Mesendoderm (in vitro differentiated cells): ENCODE data around the gene TACR1.

Experiments used
- DNase-seq: peaks from one replicate; pipeline ENCODE4 v3.0.0; 2013
- H2AK5ac ChIP-seq: 2 replicates; pipeline ENCODE4 v1.6.1; 2013; ENCODE audit warnings: low read length, inconsistent platforms
- H2BK120ac ChIP-seq: 2 replicates; pipeline ENCODE4 v1.6.1; 2013; ENCODE audit warnings: low read depth, mild to moderate bottlenecking, low read length, moderate library complexity, mixed read lengths
- H2BK15ac ChIP-seq: replicated peaks from 2 replicates; pipeline ENCODE4 v1.6.1; 2013; ENCODE audit warnings: low read depth, mild to moderate bottlenecking, moderate library complexity
- H2BK5ac ChIP-seq: 2 replicates; pipeline ENCODE4 v1.6.1; 2013; ENCODE audit warnings: low read length, inconsistent platforms
- H3K18ac ChIP-seq: 2 replicates; pipeline ENCODE4 v1.6.1; 2013; ENCODE audit warnings: mild to moderate bottlenecking, low read length, mixed read lengths
- H3K23ac ChIP-seq: one replicate; pipeline ENCODE4 v1.6.1; 2013; ENCODE audit warnings: low read length
- H3K27ac ChIP-seq: 2 replicates; pipeline ENCODE4 v1.5.1; 2013; ENCODE audit warnings: low read depth, mild to moderate bottlenecking, inconsistent platforms, low read length, moderate library complexity
- H3K27me3 ChIP-seq: 2 replicates; pipeline ENCODE4 v1.6.1; 2013; ENCODE audit warnings: low read length, control low read depth, mild to moderate bottlenecking, inconsistent platforms; ENCODE audit not compliant: insufficient read depth, poor library complexity
- H3K36me3 ChIP-seq: 2 replicates; pipeline ENCODE4 v1.6.1; 2013; ENCODE audit warnings: low read length, inconsistent platforms; ENCODE audit not compliant: control insufficient read depth, insufficient read depth
- H3K4ac ChIP-seq: one replicate; pipeline ENCODE4 v1.6.1; 2013; ENCODE audit warnings: low read depth, mild to moderate bottlenecking, low read length, moderate library complexity
- H3K4me1 ChIP-seq: 2 replicates; pipeline ENCODE4 v1.6.1; 2013; ENCODE audit warnings: low read depth, low read length, inconsistent platforms; ENCODE audit not compliant: control insufficient read depth
- H3K4me2 ChIP-seq: 2 replicates; pipeline ENCODE4 v1.6.1; 2013; ENCODE audit warnings: low read length
- H3K4me3 ChIP-seq: 2 replicates; pipeline ENCODE4 v1.5.1; 2013; ENCODE audit warnings: mild to moderate bottlenecking, low read length
- H3K56ac ChIP-seq: one replicate; pipeline ENCODE4 v1.6.1; 2013; ENCODE audit warnings: low read length
- H3K79me1 ChIP-seq: 2 replicates; pipeline ENCODE4 v1.6.1; 2013; ENCODE audit warnings: low read length, inconsistent platforms
- H3K79me2 ChIP-seq: 2 replicates; pipeline ENCODE4 v1.6.1; 2013; ENCODE audit warnings: mild to moderate bottlenecking, low read length; ENCODE audit not compliant: control insufficient read depth, insufficient read depth
- H3K9ac ChIP-seq: 2 replicates; pipeline ENCODE4 v1.6.1; 2013; ENCODE audit warnings: low read length, inconsistent platforms
- H4K5ac ChIP-seq: one replicate; pipeline ENCODE4 v1.6.1; 2013; ENCODE audit warnings: low read length
- H4K8ac ChIP-seq: one replicate; pipeline ENCODE4 v1.6.1; 2013; ENCODE audit warnings: low read depth, mild to moderate bottlenecking, control low read depth, low read length, moderate library complexity
- WGBS: extraction: QIAGEN DNeasy Blood & Tissue Kit; methylation state at CpG from one replicate; pipeline ENCODE4 v1.1.7; 2013; ENCODE audit warnings: low lambda C conversion rate, missing lambda C conversion rate; ENCODE audit not compliant: insufficient coverage; ENCODE audit errors: extremely low coverage; 5-methylcytosine and 5-hydroxymethylcytosine counted together

Gene TACR1

DNA sequence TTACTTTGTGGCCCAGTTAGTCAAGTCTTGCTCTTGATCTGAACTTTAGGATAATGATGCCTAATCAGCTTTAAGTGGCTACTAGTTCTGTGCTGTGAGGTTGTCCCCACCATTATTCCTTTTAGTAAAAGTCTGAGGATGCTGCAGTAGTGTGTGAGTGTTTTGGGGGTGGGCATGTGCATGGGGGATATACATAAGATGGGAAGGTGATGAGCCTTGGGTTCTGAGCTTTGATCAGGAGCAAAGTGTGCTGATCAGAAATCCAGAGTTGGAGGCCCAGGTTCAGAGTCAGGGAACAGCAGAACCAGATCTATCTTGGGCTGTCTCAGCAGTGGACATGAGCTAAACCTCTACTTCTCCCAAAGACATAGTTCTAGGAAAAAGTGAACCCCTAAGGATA is 174.1 kb downstream of the TACR1 start:
- no peak overlapping the region for H2BK15ac ChIP-seq
- no peak overlapping the region for H3K23ac ChIP-seq
- no peak overlapping the region for H3K27ac ChIP-seq
- H3K4me3 ChIP-seq, result no peak overlapping the region
- no peaks in the 10 kb centered on the region for H3K36me3 ChIP-seq
- H2BK120ac ChIP-seq, result no peak overlapping the region
- no peak overlapping the region for H3K56ac ChIP-seq
- H3K4ac ChIP-seq, result no peak overlapping the region
- H3K4me1 ChIP-seq, result no peaks in the 10 kb centered on the region
- H3K79me2 ChIP-seq, result no peaks in the 10 kb centered on the region
- no peak overlapping the region for H4K8ac ChIP-seq
- H3K4me2 ChIP-seq, result no peak overlapping the region
- no peak overlapping the region for H2BK5ac ChIP-seq
- no peaks in the 10 kb centered on the region for H3K79me1 ChIP-seq
- no peak overlapping the region for H4K5ac ChIP-seq
- no peak for DNase-seq
- no peaks in the 10 kb centered on the region for H3K27me3 ChIP-seq
- no peak overlapping the region for H2AK5ac ChIP-seq
- no peak overlapping the region for H3K9ac ChIP-seq
- no peak overlapping the region for H3K18ac ChIP-seq

DNA sequence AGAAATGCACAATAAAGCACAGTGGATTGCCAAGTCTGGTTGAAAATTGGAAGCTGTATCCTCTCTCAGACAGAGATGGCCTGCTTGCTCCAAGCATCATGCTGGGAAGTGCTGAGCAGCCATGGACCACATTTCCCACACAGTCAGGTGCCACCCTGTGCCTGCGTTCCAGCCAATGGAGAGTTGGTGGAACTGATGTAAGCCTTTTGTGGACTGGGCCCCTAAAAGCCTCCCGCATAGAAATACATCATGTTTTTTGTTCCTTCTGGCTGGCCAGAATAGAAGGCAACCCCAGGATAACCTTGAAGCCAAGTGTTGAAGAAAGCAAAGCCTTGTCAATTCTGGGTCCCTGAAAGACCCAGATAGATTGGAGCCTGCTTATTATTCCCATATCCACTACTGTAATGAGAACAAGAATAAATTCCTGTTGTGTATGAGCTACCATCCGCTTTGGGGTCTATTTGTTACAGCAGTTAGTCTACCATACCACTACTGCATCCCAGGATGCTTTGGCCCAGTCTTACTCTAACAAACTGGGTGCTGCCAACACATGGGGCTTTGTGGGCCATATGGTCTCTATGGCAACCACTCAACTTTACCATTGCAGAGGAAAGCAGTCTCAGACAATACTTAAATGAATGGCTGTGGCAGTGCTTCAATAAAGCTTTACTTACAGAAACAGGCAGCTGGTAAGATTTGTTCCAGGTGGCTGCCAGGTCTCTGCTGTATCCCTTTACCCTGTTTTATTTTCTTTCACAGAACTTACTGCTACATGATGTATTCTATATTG is 175.5 kb downstream of the TACR1 start:
- no peaks in the 10 kb centered on the region for H3K27me3 ChIP-seq
- H3K4ac ChIP-seq, result no peak overlapping the region
- no peak overlapping the region for H2AK5ac ChIP-seq
- H3K79me1 ChIP-seq, result no peaks in the 10 kb centered on the region
- H3K4me1 ChIP-seq, result no peaks in the 10 kb centered on the region
- no peaks in the 10 kb centered on the region for H3K79me2 ChIP-seq
- no peak overlapping the region for H3K4me3 ChIP-seq
- H4K8ac ChIP-seq, result no peak overlapping the region
- no peak overlapping the region for H3K18ac ChIP-seq
- no peak overlapping the region for H3K4me2 ChIP-seq
- H3K23ac ChIP-seq, result no peak overlapping the region
- no peak overlapping the region for H2BK15ac ChIP-seq
- H3K9ac ChIP-seq, result no peak overlapping the region
- no peaks in the 10 kb centered on the region for H3K36me3 ChIP-seq
- H3K27ac ChIP-seq, result no peak overlapping the region
- no CpG with 5 or more reads among the region's 3 CpGs for WGBS
- peak; percentile 25 for DNase-seq
- H2BK120ac ChIP-seq, result no peak overlapping the region
- no peak overlapping the region for H3K56ac ChIP-seq
- H2BK5ac ChIP-seq, result no peak overlapping the region
- H4K5ac ChIP-seq, result no peak overlapping the region

DNA sequence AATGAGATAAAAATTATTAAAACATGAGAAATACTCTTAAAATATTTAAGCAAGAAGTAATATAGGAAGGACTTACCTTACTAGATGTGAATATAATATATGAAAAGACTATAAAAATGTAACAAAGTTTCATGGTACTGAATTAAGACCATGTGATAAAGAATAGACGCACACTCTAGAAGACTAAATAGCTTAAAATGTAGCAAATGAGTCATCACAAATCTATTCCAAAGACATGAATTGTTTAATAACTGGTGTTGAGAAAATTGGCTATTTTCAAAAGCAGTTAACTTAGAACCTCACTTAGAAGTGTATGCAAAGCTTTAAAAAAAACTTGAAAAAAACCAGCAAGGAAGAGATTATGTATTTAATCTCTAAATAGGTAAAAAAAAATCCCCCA is 176.8 kb downstream of the TACR1 start:
- no CpG with 5 or more reads among the region's 1 CpG for WGBS

DNA sequence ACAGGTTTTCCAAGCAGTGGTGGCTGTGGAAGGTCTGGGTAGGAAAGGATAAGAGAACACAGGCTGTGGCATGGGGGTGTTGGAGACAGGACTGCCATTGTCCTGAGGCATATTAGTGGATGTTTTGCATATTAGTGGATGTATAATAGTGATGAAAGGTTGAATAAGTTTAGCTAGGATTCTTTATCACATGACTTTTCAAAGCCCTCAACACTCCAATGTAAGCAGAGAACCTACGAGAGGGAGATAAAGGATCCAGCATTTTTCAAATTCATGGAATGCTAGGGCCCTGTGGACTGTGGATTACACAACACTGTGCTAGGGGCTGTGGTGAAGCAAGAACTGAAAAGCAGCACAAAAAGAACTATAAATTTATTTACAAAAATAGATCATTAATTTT is 177.6 kb downstream of the TACR1 start:
- H2AK5ac ChIP-seq, result no peak overlapping the region
- no peak overlapping the region for H4K5ac ChIP-seq
- no peak overlapping the region for H3K4me3 ChIP-seq
- no peaks in the 10 kb centered on the region for H3K4me1 ChIP-seq
- no peaks in the 10 kb centered on the region for H3K79me2 ChIP-seq
- H3K4ac ChIP-seq, result no peak overlapping the region
- H3K27ac ChIP-seq, result no peak overlapping the region
- no peak overlapping the region for H3K9ac ChIP-seq
- H2BK5ac ChIP-seq, result no peak overlapping the region
- H3K18ac ChIP-seq, result no peak overlapping the region
- no peak overlapping the region for H3K56ac ChIP-seq
- no CpG with 5 or more reads among the region's 1 CpG for WGBS
- H2BK120ac ChIP-seq, result no peak overlapping the region
- no peaks in the 10 kb centered on the region for H3K27me3 ChIP-seq
- H3K4me2 ChIP-seq, result no peak overlapping the region
- H4K8ac ChIP-seq, result no peak overlapping the region
- H3K79me1 ChIP-seq, result no peaks in the 10 kb centered on the region
- no peak overlapping the region for H3K23ac ChIP-seq
- DNase-seq, result peak; percentile 76
- H3K36me3 ChIP-seq, result no peaks in the 10 kb centered on the region
- no peak overlapping the region for H2BK15ac ChIP-seq

More for the DNA sequence above, 176.8 kb downstream of the TACR1 start:
- Histone ChIP-seq H3K4me1 (no peaks in the 10 kb centered on the region), H3K79me1 (no peaks in the 10 kb centered on the region), H3K4me2 (no peak overlapping the region), H3K56ac (no peak overlapping the region), H3K4ac (no peak overlapping the region), H3K9ac (no peak overlapping the region), H3K27me3 (no peaks in the 10 kb centered on the region), H3K79me2 (no peaks in the 10 kb centered on the region), H4K8ac (no peak overlapping the region), H2BK120ac (no peak overlapping the region), H4K5ac (no peak overlapping the region), H3K23ac (no peak overlapping the region), H2BK15ac (no peak overlapping the region), H3K4me3 (no peak overlapping the region), H2BK5ac (no peak overlapping the region), H3K36me3 (no peaks in the 10 kb centered on the region), H3K27ac (no peak overlapping the region), H3K18ac (no peak overlapping the region), H2AK5ac (no peak overlapping the region)
- no peak for DNase-seq

DNA sequence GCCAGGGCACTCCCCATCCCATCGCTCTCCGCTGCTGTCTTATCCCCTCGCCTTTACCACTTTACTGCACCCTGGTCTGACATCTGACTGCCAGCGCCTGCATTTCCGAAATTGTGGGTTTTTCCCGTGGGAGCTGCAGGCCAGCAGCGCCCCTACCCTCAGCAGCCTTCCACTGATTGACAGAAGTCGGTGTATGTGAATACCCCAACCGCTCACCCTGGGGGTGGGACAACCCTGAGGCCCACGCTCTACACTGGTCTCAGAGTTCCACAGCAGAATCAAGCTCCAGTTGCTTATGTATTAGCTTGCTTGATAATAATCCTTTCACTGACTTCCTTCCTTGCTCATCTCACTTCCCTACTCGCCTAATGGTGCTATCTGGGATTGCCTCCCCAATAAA is 178.8 kb downstream of the TACR1 start:
- no peak overlapping the region for H3K27ac ChIP-seq
- no peaks in the 10 kb centered on the region for H3K79me2 ChIP-seq
- no peak overlapping the region for H2BK5ac ChIP-seq
- H2AK5ac ChIP-seq, result no peak overlapping the region
- no peak overlapping the region for H4K5ac ChIP-seq
- no peaks in the 10 kb centered on the region for H3K4me1 ChIP-seq
- no peak overlapping the region for H3K56ac ChIP-seq
- no peak overlapping the region for H3K9ac ChIP-seq
- DNase-seq, result no peak
- no peak overlapping the region for H3K4ac ChIP-seq
- H3K23ac ChIP-seq, result no peak overlapping the region
- H3K36me3 ChIP-seq, result no peaks in the 10 kb centered on the region
- no CpG with 5 or more reads among the region's 11 CpGs for WGBS
- H4K8ac ChIP-seq, result no peak overlapping the region
- no peak overlapping the region for H2BK15ac ChIP-seq
- no peak overlapping the region for H3K18ac ChIP-seq
- no peak overlapping the region for H2BK120ac ChIP-seq
- no peaks in the 10 kb centered on the region for H3K79me1 ChIP-seq
- no peak overlapping the region for H3K4me3 ChIP-seq
- H3K27me3 ChIP-seq, result no peaks in the 10 kb centered on the region
- no peak overlapping the region for H3K4me2 ChIP-seq

DNA sequence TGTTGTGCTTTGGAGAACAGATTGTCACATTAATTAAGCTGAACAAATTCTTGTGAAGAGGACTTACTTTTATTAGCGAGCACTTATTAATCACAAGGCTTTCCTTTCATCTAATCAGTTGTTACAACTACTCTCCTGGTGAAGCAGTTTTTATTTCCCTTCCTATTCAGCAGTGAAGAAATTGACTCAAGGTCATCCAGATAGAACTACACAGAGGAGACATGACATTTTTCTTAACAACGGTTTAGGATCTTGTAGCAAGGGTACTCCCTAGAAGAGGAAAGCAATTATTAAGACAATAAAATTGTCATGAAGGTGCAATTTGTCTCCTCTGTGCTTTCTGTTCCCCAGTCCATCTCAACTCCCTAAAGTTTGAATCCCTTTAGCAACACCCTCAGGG is 179.5 kb downstream of the TACR1 start:
- Histone ChIP-seq H2AK5ac (no peak overlapping the region), H3K79me2 (no peaks in the 10 kb centered on the region), H3K4me2 (no peak overlapping the region), H3K36me3 (no peaks in the 10 kb centered on the region), H3K27ac (no peak overlapping the region), H2BK15ac (no peak overlapping the region), H3K4ac (no peak overlapping the region), H3K4me3 (no peak overlapping the region), H4K5ac (no peak overlapping the region), H2BK5ac (no peak overlapping the region), H3K9ac (no peak overlapping the region), H3K4me1 (no peaks in the 10 kb centered on the region), H2BK120ac (no peak overlapping the region), H3K79me1 (no peaks in the 10 kb centered on the region), H3K18ac (no peak overlapping the region), H4K8ac (no peak overlapping the region), H3K27me3 (no peaks in the 10 kb centered on the region), H3K23ac (no peak overlapping the region), H3K56ac (no peak overlapping the region)
- no CpG with 5 or more reads among the region's 2 CpGs for WGBS
- DNase-seq, result no peak
